GM23248 (cell line): ENCODE data around the gene RBM4B. TPM values are rescaled to one million over a fixed set of nuclear protein-coding genes. Genes with fewer than 3 reads are reported as not detected.

Source experiments
- DNase-seq: peaks from one replicate; pipeline ENCODE4 v3.0.0-alpha.2; 2015
- H2AFZ ChIP-seq: fragments of 200-600 bp; sonication (generic); 2 replicates; pipeline ENCODE4 v1.6.1; 2016; ENCODE audit warnings: antibody characterized with exemption
- H3F3A ChIP-seq: fragments of 200-600 bp; sonication (generic); 2 replicates; pipeline ENCODE4 v1.6.1; 2016; ENCODE audit warnings: mild to moderate bottlenecking, antibody characterized with exemption, mixed run types; ENCODE audit not compliant: insufficient read depth
- H3K27ac ChIP-seq: fragments of 200-600 bp; sonication (generic); 2 replicates; pipeline ENCODE4 v1.5.1; 2016; ENCODE audit warnings: mild to moderate bottlenecking
- H3K27me3 ChIP-seq: fragments of 200-600 bp; sonication (generic); replicated peaks from 2 replicates; pipeline ENCODE4 v1.6.1; 2016; ENCODE audit warnings: mild to moderate bottlenecking; ENCODE audit not compliant: insufficient read depth
- H3K36me3 ChIP-seq: fragments of 200-600 bp; sonication (generic); 2 replicates; pipeline ENCODE4 v1.6.1; 2016; ENCODE audit warnings: low read depth, mild to moderate bottlenecking
- H3K4me1 ChIP-seq: fragments of 200-600 bp; sonication (generic); 2 replicates; pipeline ENCODE4 v1.6.1; 2016; ENCODE audit warnings: mild to moderate bottlenecking; ENCODE audit not compliant: insufficient read depth
- H3K4me2 ChIP-seq: fragments of 200-600 bp; sonication (generic); one replicate; pipeline ENCODE4 v1.6.1; 2016; ENCODE audit warnings: mild to moderate bottlenecking; ENCODE audit not compliant: unreplicated experiment
- H3K4me3 ChIP-seq: fragments of 200-600 bp; sonication (generic); 2 replicates; pipeline ENCODE4 v1.5.1; 2016; ENCODE audit warnings: mild to moderate bottlenecking
- H3K79me2 ChIP-seq: fragments of 200-600 bp; sonication (generic); 2 replicates; pipeline ENCODE4 v1.6.1; 2016; ENCODE audit warnings: mild to moderate bottlenecking; ENCODE audit not compliant: insufficient read depth
- H3K9ac ChIP-seq: fragments of 200-600 bp; sonication (generic); 2 replicates; pipeline ENCODE4 v1.6.1; 2016; ENCODE audit warnings: mild to moderate bottlenecking
- H3K9me2 ChIP-seq: fragments of 200-600 bp; sonication (generic); 2 replicates; pipeline ENCODE4 v1.6.1; 2016; ENCODE audit warnings: mixed run types, mild to moderate bottlenecking, moderate library complexity; ENCODE audit not compliant: insufficient read depth
- H3K9me3 ChIP-seq: fragments of 200-600 bp; sonication (generic); one replicate; pipeline ENCODE4 v1.6.1; 2017; ENCODE audit warnings: low read depth
- H4K20me1 ChIP-seq: fragments of 200-600 bp; sonication (generic); 2 replicates; pipeline ENCODE4 v1.6.0; 2016; ENCODE audit not compliant: insufficient read depth
- EZH2 ChIP-seq: fragments of 200-600 bp; sonication (generic); IDR thresholded peaks from 2 replicates; pipeline ENCODE4 v1.6.1; 2018; ENCODE audit warnings: antibody characterized with exemption, mild to moderate bottlenecking; ENCODE audit not compliant: insufficient read depth, poor library complexity, severe bottlenecking
- EZH2phosphoT487 ChIP-seq: fragments of 200-600 bp; sonication (generic); IDR thresholded peaks from 2 replicates; pipeline ENCODE4 v1.6.1; 2018; ENCODE audit warnings: antibody characterized with exemption, moderate library complexity, mild to moderate bottlenecking, low read depth; ENCODE audit not compliant: insufficient read depth
- WGBS, 2 experiments: methylation state at CpG; one replicate each; pipeline ENCODE4 v1.1.6; 2015 to 2017; ENCODE audit warnings: low lambda C conversion rate in 2 of 2, low coverage in 1 of 2; ENCODE audit errors: missing lambda C conversion rate in 2 of 2; 5-methylcytosine and 5-hydroxymethylcytosine counted together
- in situ Hi-C: fragments of 300-500 bp; cut with MboI; formaldehyde crosslinking; loops from 2 replicates; pipeline ENCODE4 v1.15.0; 2020
- polyA plus RNA-seq: library from polyadenylated mRNA; unstranded; fragments of >200 nt; fragmentation: Nextera tagmentation; extraction: Ambion mirVana; gene quantifications from 2 replicates; pipeline ENCODE4 v1.2.1, GENCODE V29; 2016
- total RNA-seq: library from RNA; depleted of rRNA; stranded (reverse); fragments of >200 nt; shearing (Covaris generic); gene quantifications from 2 replicates; pipeline ENCODE4 v1.2.3, GENCODE V29; 2014

RBM4B gene
- total and polyA plus RNA-seq, 2 experiments from 2014 or later: 18.5 to 23.4 TPM

DNA sequence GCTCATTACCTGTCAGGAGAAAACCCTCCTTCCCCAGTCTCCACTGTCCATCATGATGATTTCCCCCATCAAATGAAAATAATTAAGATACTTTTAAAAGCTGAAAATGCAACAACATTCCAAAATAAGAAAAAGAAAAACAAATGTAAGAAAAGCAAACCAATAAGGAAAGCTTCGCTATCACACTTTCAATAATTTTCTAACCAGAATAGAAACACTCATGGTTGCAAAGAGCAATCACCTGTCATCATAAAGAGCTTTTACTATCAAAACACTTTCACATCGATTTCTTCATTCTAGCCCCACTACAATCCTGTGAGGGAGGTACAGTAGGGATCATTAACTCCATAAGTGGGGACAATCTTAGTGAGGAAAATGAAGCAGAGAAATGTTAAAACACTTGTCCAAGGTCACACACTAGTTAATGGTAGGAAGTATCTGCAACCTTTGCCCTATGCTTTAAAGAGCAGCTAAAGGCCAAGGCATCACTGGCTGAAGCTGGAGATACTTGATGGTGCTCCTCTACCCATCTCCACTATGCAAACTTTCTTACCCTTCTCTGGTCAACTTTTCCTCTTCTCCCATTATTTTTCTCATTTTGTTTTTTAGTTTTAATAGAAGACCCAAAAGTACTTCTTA, 2.6 kb downstream of the RBM4B start:
- Histone ChIP-seq H4K20me1 (no peaks in the 10 kb centered on the region), H2AFZ (no peak overlapping the region), H3K27me3 (no peaks in the 10 kb centered on the region), H3K4me1 (peaks cover 17% of the 10 kb centered on the region), H3F3A (peaks cover 28% of the 10 kb centered on the region), H3K9me2 (no peaks in the 10 kb centered on the region), H3K9me3 (no peaks in the 10 kb centered on the region), H3K4me2 (no peak overlapping the region), H3K27ac (no peak overlapping the region), H3K4me3 (peak overlapping the region; percentile 78; the same call in 1 of the 2 replicates), H3K36me3 (0 out of 2 replicates have a peak, but pooled peaks cover 5% of the 10 kb centered on the region), H3K9ac (no peak overlapping the region), H3K79me2 (peaks cover 72% of the 10 kb centered on the region)
- no peak for TF ChIP-seq EZH2phosphoT487
- TF ChIP-seq EZH2: no peak
- in situ Hi-C loops: no loop called here
- 68 to 70% methylated on average over 2 of the region's 2 CpGs for WGBS, 2 experiments
- no peak for DNase-seq

- in situ Hi-C loops: no loop called here
- Histone ChIP-seq H3K9ac (no peak overlapping the region), H3K36me3 (peaks cover 29% of the 10 kb centered on the region), H3F3A (peaks cover 34% of the 10 kb centered on the region; the same call in 1 of the 2 replicates), H3K4me3 (no peak overlapping the region), H3K4me1 (peaks cover 5% of the 10 kb centered on the region; the same call in 1 of the 2 replicates), H4K20me1 (no peaks in the 10 kb centered on the region), H3K9me2 (no peaks in the 10 kb centered on the region), H3K27ac (no peak overlapping the region), H3K27me3 (no peaks in the 10 kb centered on the region), H3K79me2 (peaks cover 99% of the 10 kb centered on the region), H3K4me2 (no peak overlapping the region), H2AFZ (no peak overlapping the region), H3K9me3 (no peaks in the 10 kb centered on the region)
- WGBS, 2 experiments: 87 to 89% methylated on average over 5 of the region's 5 CpGs
- TF ChIP-seq EZH2 (no peak), EZH2phosphoT487 (no peak)
- no peak for DNase-seq
These were observed 6.9 kb downstream of the RBM4B start for GRCh38 chr11:66670816-66671215.

GRCh38 chr11:66665369-66665768, 12.3 kb downstream of the RBM4B start:
- 90% methylated on average over 11 of the region's 11 CpGs for WGBS, 2 experiments
- H3K9me3 ChIP-seq: no peaks in the 10 kb centered on the region
- H3K4me2 ChIP-seq: no peak overlapping the region
- in situ Hi-C loops: no loop called here
- peaks cover 99% of the 10 kb centered on the region for H3K79me2 ChIP-seq
- no peaks in the 10 kb centered on the region for H3K27me3 ChIP-seq
- H3K27ac ChIP-seq: no peak overlapping the region
- no peaks in the 10 kb centered on the region for H3K9me2 ChIP-seq
- H2AFZ ChIP-seq: no peak overlapping the region
- peaks cover 50% of the 10 kb centered on the region; the same call in 1 of the 2 replicates for H3F3A ChIP-seq
- peaks cover 31% of the 10 kb centered on the region for H3K36me3 ChIP-seq
- DNase-seq: no peak
- TF ChIP-seq EZH2phosphoT487 (no peak), EZH2 (no peak)
- H4K20me1 ChIP-seq: no peaks in the 10 kb centered on the region; the same call in 1 of the 2 replicates
- H3K4me3 ChIP-seq: no peak overlapping the region
- H3K9ac ChIP-seq: no peak overlapping the region
- H3K4me1 ChIP-seq: no peaks in the 10 kb centered on the region

GRCh38 chr11:66663741-66664296, 13.9 kb downstream of the RBM4B start:
- in situ Hi-C loops: no loop called here
- Histone ChIP-seq H2AFZ (no peak overlapping the region), H3K9me3 (no peaks in the 10 kb centered on the region), H3K79me2 (peaks cover 98% of the 10 kb centered on the region), H3K9me2 (no peaks in the 10 kb centered on the region), H4K20me1 (no peaks in the 10 kb centered on the region; the same call in 1 of the 2 replicates), H3K4me2 (no peak overlapping the region), H3K27me3 (no peaks in the 10 kb centered on the region), H3K36me3 (peaks cover 35% of the 10 kb centered on the region), H3K9ac (no peak overlapping the region), H3K27ac (no peak overlapping the region), H3F3A (peaks cover 55% of the 10 kb centered on the region; the same call in 1 of the 2 replicates), H3K4me1 (no peaks in the 10 kb centered on the region), H3K4me3 (no peak overlapping the region)
- TF ChIP-seq EZH2phosphoT487 (no peak), EZH2 (no peak)
- 95% methylated on average over 1 of the region's 1 CpG; no CpG with 5 or more reads in 1 of the 2 experiments for WGBS, 2 experiments
- no peak for DNase-seq
